ENCODE results near the gene TPM3. TPM values are rescaled to one million over a fixed set of nuclear protein-coding genes. Genes with fewer than 3 reads are reported as not detected.
"Not testable (repeated sequence)": the region's sequence is repeated elsewhere in the genome, so short reads cannot be mapped to it uniquely, and the experiment has no call there.

Gene TPM3
- total RNA-seq, 2 experiments from 2014 or later: 792 to 805 TPM

- H3K27ac Mint-ChIP-seq: peak overlapping the region; percentile 92
These were observed 34.2 kb downstream of the TPM3 start for GRCh38 chr1:154157520-154158306.

DNA sequence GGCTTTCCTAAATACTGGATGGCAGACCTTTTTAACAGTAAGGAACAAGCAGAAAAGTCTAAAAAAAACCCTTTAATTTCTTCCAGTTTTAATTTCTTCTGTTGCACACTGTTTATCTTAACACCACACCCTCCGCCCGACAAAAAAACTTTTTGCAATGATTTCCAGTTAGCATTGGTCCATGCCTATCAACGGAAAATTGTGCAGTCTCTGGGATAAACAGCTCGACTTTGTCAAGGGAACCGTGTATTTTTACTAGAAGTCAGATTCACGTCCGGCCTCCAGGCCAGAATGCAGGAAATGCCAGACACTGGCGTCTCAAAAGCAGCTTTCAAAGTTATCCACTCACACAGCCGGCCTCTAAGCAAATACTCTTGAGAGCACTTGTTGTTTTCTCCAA, 36.6 kb downstream of the TPM3 start:
- ChIA-PET CTCF (no interaction called here), POLR2A (interaction anchor here (0.6 to 11.3 kb wide), 4 partner anchors 8 to 117 kb away, joined by 3 to 214 read pairs (median 6); partner anchors contain the start of gene UBAP2L)
- H3K27ac Mint-ChIP-seq: peak overlapping the region; percentile 51
- peaks cover 71% of the 10 kb centered on the region for H3K36me3 Mint-ChIP-seq (ENCODE audit: low read depth)
- peaks cover 48% of the 10 kb centered on the region for H3K4me1 Mint-ChIP-seq
- H3K4me3 Mint-ChIP-seq: no peak overlapping the region
- H3K27me3 Mint-ChIP-seq: no peaks in the 10 kb centered on the region
- peaks cover 6% of the 10 kb centered on the region for H3K9me3 Mint-ChIP-seq
- DNase-seq: no peak

More at GRCh38 chr1:154157520-154158306, 34.2 kb downstream of the TPM3 start:
- Mint-ChIP-seq H3K36me3 (ENCODE audit: low read depth) (peaks cover 89% of the 10 kb centered on the region), H3K4me1 (peaks cover 59% of the 10 kb centered on the region), H3K27me3 (no peaks in the 10 kb centered on the region), H3K9me3 (peaks cover 9% of the 10 kb centered on the region), H3K4me3 (peak overlapping the region; percentile 49)
- ChIA-PET CTCF (interaction anchor here (0.6 to 1.6 kb wide), 11 partner anchors 8 to 213 kb away, joined by 3 to 5 read pairs (median 3); partner anchors contain the start of gene CREB3L4), POLR2A (interaction anchor here (0.7 to 11.3 kb wide), 19 partner anchors 8 to 612 kb away, joined by 3 to 214 read pairs (median 4); partner anchors contain the start of genes ATP8B2, HAX1, RAB13 and RPS27)
- DNase-seq: peak; percentile 83

DNA sequence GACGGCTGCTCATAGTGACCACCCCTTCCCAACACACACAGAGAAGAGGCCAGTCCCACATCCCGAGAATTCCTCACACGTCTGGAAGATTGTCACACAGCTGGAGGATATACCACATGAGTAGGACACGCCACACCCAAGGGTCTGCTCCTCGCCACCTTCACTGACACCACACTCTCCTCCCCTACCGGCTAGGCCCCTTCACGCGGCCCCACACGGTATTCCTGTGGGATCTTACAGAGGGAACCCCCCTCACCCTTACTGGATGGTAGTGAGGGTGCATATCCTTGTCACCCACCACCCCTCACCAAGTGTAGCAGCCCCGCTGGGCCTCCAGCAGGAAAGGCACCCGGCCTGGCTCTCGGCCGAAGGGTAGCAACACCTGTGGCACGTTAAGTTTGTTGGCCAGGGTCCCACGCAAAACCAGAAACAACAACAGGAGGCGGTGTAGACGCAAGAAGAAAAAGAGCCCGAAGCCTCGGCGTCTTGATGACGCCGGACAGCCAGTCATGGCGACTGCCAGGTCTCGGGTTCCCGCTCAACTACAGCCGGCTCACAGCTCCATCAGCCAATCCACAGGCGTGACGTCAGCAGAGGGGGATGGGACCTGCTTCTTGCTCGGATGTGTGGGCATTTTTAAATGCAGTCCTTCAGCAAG, 37.2 kb downstream of the TPM3 start, which contains the start of gene NUP210L:
Gene NUP210L, minus strand, starts transcription at position 540 of the 658 bp plus-strand sequence.
- Mint-ChIP-seq H3K9me3 (peaks cover 3% of the 10 kb centered on the region), H3K4me3 (no peak within 1 kb of the TSS), H3K27me3 (no peaks in the 10 kb centered on the region), H3K36me3 (ENCODE audit: low read depth) (peaks cover 65% of the 10 kb centered on the region), H3K27ac (peak within 1 kb of the TSS; percentile 51), H3K4me1 (peaks cover 44% of the 10 kb centered on the region)
- ChIA-PET POLR2A (interaction anchor here (1.7 to 11.3 kb wide), 2 partner anchors 20 to 66 kb away, joined by 6 to 214 read pairs; partner anchors contain the start of gene UBAP2L), CTCF (no interaction called here)
- no peak for DNase-seq

DNA sequence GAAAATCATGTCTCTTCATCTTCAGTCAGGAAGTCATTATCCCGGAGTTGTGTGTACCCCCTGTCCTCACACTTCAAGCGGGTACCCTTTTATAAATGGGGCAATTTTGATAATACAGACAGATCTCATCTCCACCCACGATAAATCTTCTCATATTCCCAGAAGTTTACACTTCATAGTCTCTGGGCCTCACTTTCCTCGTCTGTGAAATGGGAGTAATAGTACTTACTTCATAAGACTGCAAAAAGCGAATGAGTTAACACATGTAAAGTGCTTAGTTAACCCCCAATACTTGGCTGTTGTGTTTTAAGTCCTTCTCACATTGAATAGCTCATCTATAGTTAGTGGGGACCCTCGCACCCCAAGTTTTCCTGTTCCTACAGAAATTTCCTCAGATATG, 37.8 kb downstream of the TPM3 start:
- Mint-ChIP-seq H3K36me3 (ENCODE audit: low read depth) (peaks cover 59% of the 10 kb centered on the region), H3K4me3 (no peak overlapping the region), H3K27ac (no peak overlapping the region), H3K27me3 (no peaks in the 10 kb centered on the region), H3K9me3 (no peaks in the 10 kb centered on the region), H3K4me1 (peaks cover 40% of the 10 kb centered on the region)
- DNase-seq: no peak
- POLR2A ChIA-PET: interaction anchor here (11.3 kb wide), 1 partner anchor 21 kb away, joined by 214 read pairs; no protein-coding TSS in a partner anchor
- CTCF ChIA-PET: no interaction called here

DNA sequence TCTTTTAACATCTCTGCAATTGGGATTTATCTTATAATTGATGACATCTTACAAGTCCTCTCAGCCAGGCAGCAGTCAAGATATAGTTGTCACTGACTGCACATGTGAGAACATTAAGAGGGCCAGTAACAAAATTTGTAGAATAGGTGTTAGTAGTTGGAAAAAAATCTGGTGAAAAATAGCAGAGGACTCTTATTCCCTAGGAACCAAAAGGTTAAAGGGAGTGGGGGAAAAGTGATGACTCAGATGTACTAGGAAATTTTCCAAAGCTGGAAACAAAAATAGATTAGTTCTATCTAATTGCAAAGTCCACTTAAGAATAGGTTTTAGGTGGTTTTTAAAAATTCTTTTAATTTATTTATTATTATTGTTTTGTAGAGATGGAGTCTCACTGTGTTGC, 40.6 kb downstream of the TPM3 start:
- Mint-ChIP-seq H3K4me3 (no peak overlapping the region), H3K27me3 (no peaks in the 10 kb centered on the region), H3K9me3 (no peaks in the 10 kb centered on the region), H3K4me1 (peaks cover 20% of the 10 kb centered on the region), H3K36me3 (ENCODE audit: low read depth) (peaks cover 33% of the 10 kb centered on the region), H3K27ac (no peak overlapping the region)
- ChIA-PET POLR2A (no interaction called here), CTCF (no interaction called here)
- no peak for DNase-seq

- no peaks in the 10 kb centered on the region for H3K27me3 Mint-ChIP-seq
These were observed 43.1 kb downstream of the TPM3 start for GRCh38 chr1:154148807-154149206.

GRCh38 chr1:154147505-154147904, 44.4 kb downstream of the TPM3 start:
- not testable (repeated sequence) for H3K4me1 Mint-ChIP-seq; H3K27ac Mint-ChIP-seq; H3K27me3 Mint-ChIP-seq; H3K4me3 Mint-ChIP-seq; DNase-seq; H3K9me3 Mint-ChIP-seq; H3K36me3 Mint-ChIP-seq (ENCODE audit: low read depth)
- POLR2A ChIA-PET: interaction anchor here (0.7 kb wide), 1 partner anchor 34 kb away, joined by 3 read pairs; no protein-coding TSS in a partner anchor
- CTCF ChIA-PET: interaction anchor here (0.7 to 1.4 kb wide), 4 partner anchors 10 to 356 kb away, joined by 3 to 4 read pairs (median 3); no protein-coding TSS in a partner anchor

More at GRCh38 chr1:154148807-154149206, 43.1 kb downstream of the TPM3 start:
- H3K4me1 Mint-ChIP-seq: peaks cover 10% of the 10 kb centered on the region
- H3K27ac Mint-ChIP-seq: no peak overlapping the region
- POLR2A ChIA-PET: interaction anchor here (1.0 kb wide), 2 partner anchors 9 kb away, joined by 3 read pairs; no protein-coding TSS in a partner anchor
- DNase-seq: no peak
- H3K9me3 Mint-ChIP-seq: no peaks in the 10 kb centered on the region
- no peak overlapping the region for H3K4me3 Mint-ChIP-seq
- CTCF ChIA-PET: interaction anchor here (1.3 kb wide), 1 partner anchor 9 kb away, joined by 5 read pairs; no protein-coding TSS in a partner anchor
- H3K36me3 Mint-ChIP-seq (ENCODE audit: low read depth): peaks cover 11% of the 10 kb centered on the region

DNA sequence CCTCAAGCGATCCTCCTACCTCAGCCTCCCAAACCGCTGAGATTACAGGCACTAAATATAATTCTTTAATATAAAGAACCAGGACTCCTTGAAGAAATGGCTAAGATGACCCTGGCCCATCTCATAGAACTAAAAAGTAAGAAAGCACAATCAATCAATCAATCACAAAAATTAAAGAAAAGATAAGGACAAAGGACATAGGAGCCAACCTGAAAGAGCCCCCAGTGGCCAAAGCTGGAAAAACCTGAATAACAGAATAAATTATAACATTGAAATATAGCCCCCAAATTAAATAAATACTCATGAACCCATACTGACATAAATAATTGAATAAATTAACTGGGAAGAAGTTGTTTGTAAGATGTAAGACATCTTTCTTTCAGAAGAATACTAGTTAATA, 45.9 kb downstream of the TPM3 start:
- no peaks in the 10 kb centered on the region for H3K27me3 Mint-ChIP-seq
- H3K36me3 Mint-ChIP-seq (ENCODE audit: low read depth): peaks cover 3% of the 10 kb centered on the region
- H3K4me1 Mint-ChIP-seq: peaks cover 10% of the 10 kb centered on the region
- ChIA-PET POLR2A (interaction anchor here (1.0 kb wide), 1 partner anchor 12 kb away, joined by 5 read pairs; no protein-coding TSS in a partner anchor), CTCF (interaction anchor here (1.3 kb wide), 1 partner anchor 9 kb away, joined by 3 read pairs; no protein-coding TSS in a partner anchor)
- no peak overlapping the region for H3K4me3 Mint-ChIP-seq
- no peaks in the 10 kb centered on the region for H3K9me3 Mint-ChIP-seq
- H3K27ac Mint-ChIP-seq: no peak overlapping the region
- DNase-seq: no peak

DNA sequence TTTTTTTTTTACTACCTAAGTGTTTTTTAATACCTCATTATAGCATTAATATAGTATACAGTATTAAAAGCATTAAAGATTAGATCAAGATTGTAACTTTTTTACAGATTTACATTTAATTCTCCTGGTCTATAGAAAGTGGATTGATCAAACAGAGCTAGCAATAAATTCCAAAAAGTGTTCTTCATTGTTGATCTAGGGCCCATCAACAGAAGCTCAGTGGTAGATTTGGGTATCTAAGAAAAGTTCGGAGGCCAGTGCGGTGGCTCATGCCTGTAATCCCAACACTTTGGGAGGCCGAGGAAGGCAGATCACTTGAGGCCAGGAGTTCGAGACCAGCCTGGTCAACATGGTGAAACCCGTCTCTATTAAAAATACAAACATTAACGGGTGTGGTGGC, 49.5 kb downstream of the TPM3 start:
- POLR2A ChIA-PET: interaction anchor here (1.4 kb wide), 1 partner anchor 19 kb away, joined by 3 read pairs; no protein-coding TSS in a partner anchor
- CTCF ChIA-PET: no interaction called here
- DNase-seq: no peak
- Mint-ChIP-seq H3K27ac (no peak overlapping the region), H3K4me3 (no peak overlapping the region), H3K27me3 (no peaks in the 10 kb centered on the region), H3K9me3 (no peaks in the 10 kb centered on the region), H3K36me3 (ENCODE audit: low read depth) (no peaks in the 10 kb centered on the region), H3K4me1 (no peaks in the 10 kb centered on the region)

GRCh38 chr1:154141240-154141639, 50.7 kb downstream of the TPM3 start:
- Mint-ChIP-seq H3K27me3 (no peaks in the 10 kb centered on the region), H3K9me3 (no peaks in the 10 kb centered on the region), H3K4me1 (no peaks in the 10 kb centered on the region), H3K27ac (no peak overlapping the region), H3K36me3 (ENCODE audit: low read depth) (no peaks in the 10 kb centered on the region), H3K4me3 (no peak overlapping the region)
- CTCF ChIA-PET: no interaction called here
- POLR2A ChIA-PET: no interaction called here
- no peak for DNase-seq

GRCh38 chr1:154137888-154138287, 54.0 kb downstream of the TPM3 start:
- CTCF ChIA-PET: interaction anchor here (0.7 to 1.5 kb wide), 2 partner anchors 9 to 105 kb away, joined by 3 read pairs; no protein-coding TSS in a partner anchor
- H3K4me1 Mint-ChIP-seq: no peaks in the 10 kb centered on the region
- no peak for DNase-seq
- no peak overlapping the region for H3K4me3 Mint-ChIP-seq
- POLR2A ChIA-PET: interaction anchor here (0.6 to 1.1 kb wide), 2 partner anchors 44 to 130 kb away, joined by 3 read pairs; no protein-coding TSS in a partner anchor
- no peaks in the 10 kb centered on the region for H3K36me3 Mint-ChIP-seq (ENCODE audit: low read depth)
- no peak overlapping the region for H3K27ac Mint-ChIP-seq
- no peaks in the 10 kb centered on the region for H3K27me3 Mint-ChIP-seq
- no peaks in the 10 kb centered on the region for H3K9me3 Mint-ChIP-seq

DNA sequence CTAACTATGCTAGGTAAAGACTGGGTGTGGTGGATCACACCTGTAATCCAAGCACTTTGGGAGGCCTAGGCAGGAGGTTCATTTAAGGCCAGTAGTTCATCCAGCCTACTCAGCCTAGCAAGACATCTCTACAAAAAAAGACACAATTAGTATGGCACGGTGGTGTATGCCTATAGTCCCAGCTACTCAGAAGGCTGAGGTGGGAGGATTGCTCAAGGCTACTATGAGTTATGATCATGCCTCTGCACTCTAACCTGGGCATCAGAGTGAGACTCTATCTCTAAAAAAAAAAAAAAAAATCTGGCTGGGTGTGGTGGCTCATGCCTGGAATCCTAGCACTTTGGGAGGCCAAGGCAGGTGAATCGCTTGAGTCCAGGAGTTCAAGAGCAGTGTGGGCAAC, 58.6 kb downstream of the TPM3 start:
- H3K27ac Mint-ChIP-seq: no peak overlapping the region
- no peaks in the 10 kb centered on the region for H3K27me3 Mint-ChIP-seq
- ChIA-PET CTCF (no interaction called here), POLR2A (no interaction called here)
- no peaks in the 10 kb centered on the region for H3K9me3 Mint-ChIP-seq
- no peaks in the 10 kb centered on the region for H3K36me3 Mint-ChIP-seq (ENCODE audit: low read depth)
- no peak for DNase-seq
- H3K4me1 Mint-ChIP-seq: peaks cover 9% of the 10 kb centered on the region
- no peak overlapping the region for H3K4me3 Mint-ChIP-seq
